HG03460 (cell line): Measurements from ENCODE around the gene BCL11A.

Experiments
- ATAC-seq: cut with Tn5 transposase; IDR thresholded peaks from one replicate; pipeline ENCODE4 v1.9.1; 2021; ENCODE audit not compliant: unreplicated experiment

BCL11A gene

GRCh38 chr2:60553495-60554073 is at the start of gene BCL11A:
TSS of gene BCL11A (minus strand) at chr2:60553654. CDS start at chr2:60553270, 384 bp downstream.
- no peak for ATAC-seq

GRCh38 chr2:60602828-60603532 is 49.5 kb upstream of the BCL11A start:
- ATAC-seq, result no peak

GRCh38 chr2:60602388-60602787 is 48.9 kb upstream of the BCL11A start:
- no peak for ATAC-seq

GRCh38 chr2:60598271-60598670 is 44.8 kb upstream of the BCL11A start:
- no peak for ATAC-seq

GRCh38 chr2:60597346-60597745 is 43.9 kb upstream of the BCL11A start:
- no peak for ATAC-seq

- ATAC-seq, result no peak
Observed at GRCh38 chr2:60596411-60596810, 43.0 kb upstream of the BCL11A start.

- no peak for ATAC-seq
Observed at GRCh38 chr2:60595953-60596352, 42.5 kb upstream of the BCL11A start.

- no peak for ATAC-seq
Observed at GRCh38 chr2:60589104-60589503, 35.6 kb upstream of the BCL11A start.

GRCh38 chr2:60586081-60586480 is 32.6 kb upstream of the BCL11A start:
- no peak for ATAC-seq

- ATAC-seq, result no peak
Observed at GRCh38 chr2:60585276-60585675, 31.8 kb upstream of the BCL11A start.

GRCh38 chr2:60583604-60584003 is 30.1 kb upstream of the BCL11A start:
- no peak for ATAC-seq

- peak; percentile 96 for ATAC-seq
Observed at GRCh38 chr2:60581433-60582282, 28.2 kb upstream of the BCL11A start.

GRCh38 chr2:60577682-60578283 is 24.3 kb upstream of the BCL11A start:
- no peak for ATAC-seq

- no peak for ATAC-seq
Observed at GRCh38 chr2:60573251-60573650, 19.8 kb upstream of the BCL11A start.

GRCh38 chr2:60570251-60570650 is 16.8 kb upstream of the BCL11A start:
- no peak for ATAC-seq

- no peak for ATAC-seq
Observed at GRCh38 chr2:60569680-60570111, 16.2 kb upstream of the BCL11A start.

GRCh38 chr2:60567919-60568768 is 14.7 kb upstream of the BCL11A start:
- ATAC-seq, result no peak

GRCh38 chr2:60567096-60567495 is 13.6 kb upstream of the BCL11A start:
- no peak for ATAC-seq

GRCh38 chr2:60565472-60565871 is 12.0 kb upstream of the BCL11A start:
- ATAC-seq, result no peak
